HEK293 (cell line): ENCODE measurements around the gene TOM1L2.

Experiments used
- CTCF ChIA-PET: fragments of 350-600 bp; formaldehyde crosslinking; extraction: SDS; loops from one replicate; lab custom pipeline; 2021; ENCODE audit warnings: antibody characterized with exemption; lab: Yijun Ruan, JAX
- POLR2A ChIA-PET: fragments of 300-600 bp; formaldehyde crosslinking; extraction: SDS; loops from one replicate; lab custom pipeline; 2020; ENCODE audit warnings: antibody characterized with exemption, inconsistent platforms; lab: Yijun Ruan, JAX
- H3K27ac ChIP-seq: fragments of 200-500 bp; sonication (Bioruptor generic); 2 replicates; pipeline ENCODE4 v1.5.1; 2014; ENCODE audit warnings: low read depth, low read length, control low read depth, inconsistent platforms; ENCODE audit errors: extremely low read depth
- H3K36me3 ChIP-seq, 2 experiments: fragments of 200-500 bp in 1 of 2; sonication (Bioruptor generic) in 1 of 2; 1 replicate in 1 of 2; 2 replicates in 1 of 2; pipeline ENCODE4 v1.5.1; 2014 to 2017; ENCODE audit warnings: inconsistent platforms in 2 of 2, low read length in 2 of 2; ENCODE audit not compliant: control insufficient read depth in 2 of 2, insufficient read depth in 1 of 2
- H3K4me1 ChIP-seq: fragments of 200-500 bp; sonication (Bioruptor generic); 2 replicates; pipeline ENCODE4 v1.5.1; 2014; ENCODE audit warnings: mild to moderate bottlenecking, low read length, inconsistent platforms; ENCODE audit not compliant: control insufficient read depth, insufficient read depth
- H3K4me3 ChIP-seq: 2 replicates; pipeline ENCODE4 v1.5.1; 2011; ENCODE audit warnings: low read depth, mild to moderate bottlenecking, control low read depth, low read length, moderate library complexity
- H3K9me3 ChIP-seq: fragments of 200-500 bp; sonication (Bioruptor generic); 2 replicates; pipeline ENCODE4 v1.5.1; 2014; ENCODE audit warnings: low read depth, low read length, inconsistent platforms; ENCODE audit not compliant: control insufficient read depth, insufficient read depth
- KLF1 ChIP-seq: fragments of 450-650 bp; formaldehyde crosslinking; IDR thresholded peaks from 2 replicates; pipeline ENCODE4 v1.5.1; 2016; ENCODE audit warnings: missing biosample characterization, missing genetic modification characterization
- RBAK ChIP-seq: fragments of 450-650 bp; formaldehyde crosslinking; IDR thresholded peaks from 2 replicates; pipeline ENCODE4 v1.5.1; 2016; ENCODE audit warnings: missing biosample characterization, missing genetic modification characterization
- SP2 ChIP-seq: fragments of 450-650 bp; formaldehyde crosslinking; IDR thresholded peaks from 2 replicates; pipeline ENCODE4 v1.5.1; 2016; ENCODE audit warnings: missing biosample characterization, missing genetic modification characterization
- ZBTB26 ChIP-seq: fragments of 450-650 bp; formaldehyde crosslinking; optimal IDR thresholded peaks from 2 replicates; pipeline ENCODE3; 2016; ENCODE audit warnings: missing biosample characterization, mild to moderate bottlenecking, missing genetic modification characterization
- ZFP3 ChIP-seq: fragments of 450-650 bp; formaldehyde crosslinking; IDR thresholded peaks from 2 replicates; pipeline ENCODE4 v1.5.1; 2016; ENCODE audit warnings: low read depth, missing biosample characterization, missing genetic modification characterization
- ZFP69B ChIP-seq: fragments of 450-650 bp; formaldehyde crosslinking; IDR thresholded peaks from 2 replicates; pipeline ENCODE4 v1.5.1; 2016; ENCODE audit warnings: missing biosample characterization, missing genetic modification characterization
- ZIC2 ChIP-seq: fragments of 450-650 bp; formaldehyde crosslinking; IDR thresholded peaks from 2 replicates; pipeline ENCODE4 v1.5.1; 2016; ENCODE audit warnings: missing biosample characterization, missing genetic modification characterization
- ZNF148 ChIP-seq: fragments of 450-650 bp; formaldehyde crosslinking; IDR thresholded peaks from 2 replicates; pipeline ENCODE4 v1.5.0; 2017; ENCODE audit warnings: missing biosample characterization, missing genetic modification characterization, borderline replicate concordance
- ZNF19 ChIP-seq: fragments of 450-650 bp; formaldehyde crosslinking; IDR thresholded peaks from 2 replicates; pipeline ENCODE4; 2016; ENCODE audit warnings: missing biosample characterization, missing genetic modification characterization, low read depth
- ZNF423 ChIP-seq: fragments of 450-650 bp; formaldehyde crosslinking; IDR thresholded peaks from 2 replicates; pipeline ENCODE4 v1.5.1; 2016; ENCODE audit warnings: missing biosample characterization, missing genetic modification characterization
- ZNF48 ChIP-seq: fragments of 450-650 bp; formaldehyde crosslinking; IDR thresholded peaks from 2 replicates; pipeline ENCODE4 v1.5.1; 2016; ENCODE audit warnings: missing biosample characterization, missing genetic modification characterization
- ZNF624 ChIP-seq: fragments of 450-650 bp; formaldehyde crosslinking; IDR thresholded peaks from 2 replicates; pipeline ENCODE4 v1.5.1; 2017; ENCODE audit warnings: missing biosample characterization, missing genetic modification characterization
- ZNF645 ChIP-seq: fragments of 450-650 bp; formaldehyde crosslinking; IDR thresholded peaks from 2 replicates; pipeline ENCODE4; 2016; ENCODE audit warnings: missing biosample characterization, missing genetic modification characterization
- ZNF660 ChIP-seq: fragments of 450-650 bp; IDR thresholded peaks from 2 replicates; pipeline ENCODE4 v1.5.1; 2018; ENCODE audit warnings: missing biosample characterization, mild to moderate bottlenecking, missing genetic modification characterization
- ZSCAN16 ChIP-seq: fragments of 450-650 bp; formaldehyde crosslinking; IDR thresholded peaks from 2 replicates; pipeline ENCODE4 v1.5.1; 2016; ENCODE audit warnings: missing biosample characterization, missing genetic modification characterization
- TF ChIP-seq, protein P1 (sequence below): fragments of 450-650 bp; formaldehyde crosslinking; IDR thresholded peaks from 2 replicates; pipeline ENCODE4 v1.5.1; 2016; ENCODE audit warnings: missing biosample characterization, missing genetic modification characterization
- TF ChIP-seq, protein P2 (sequence below): fragments of 450-650 bp; formaldehyde crosslinking; IDR thresholded peaks from 2 replicates; pipeline ENCODE4 v1.5.1; 2016; ENCODE audit warnings: missing biosample characterization, missing genetic modification characterization

TOM1L2 gene

DNA sequence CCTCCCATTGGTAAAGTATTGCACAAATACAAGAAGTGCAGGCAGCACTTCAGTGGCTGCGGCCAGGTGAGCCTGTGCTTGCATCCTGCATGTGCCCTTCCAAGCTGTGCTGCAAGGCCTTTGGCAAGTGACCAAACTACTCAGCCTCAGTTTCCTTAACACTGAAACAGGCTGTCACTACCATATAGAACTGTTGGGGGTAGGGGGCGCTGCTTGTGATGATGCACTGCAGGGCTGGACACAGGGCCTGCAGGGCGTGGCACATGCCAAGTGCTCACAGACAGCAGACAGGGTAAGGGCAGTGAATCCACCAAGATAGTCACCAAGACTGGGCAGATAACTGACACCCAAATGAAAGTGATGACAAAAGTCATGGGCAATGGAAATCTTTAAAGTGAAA, 69.8 kb downstream of the TOM1L2 start:
- no peak overlapping the region for H3K4me3 ChIP-seq
- H3K27ac ChIP-seq, result no peak overlapping the region
- CTCF ChIA-PET, result interaction anchor here (1.9 to 6.2 kb wide), 3 partner anchors 11 to 19 kb away, joined by 8 to 48 read pairs (median 21); no protein-coding TSS in a partner anchor
- no peaks in the 10 kb centered on the region for H3K9me3 ChIP-seq
- TF ChIP-seq ZNF423 (tag by site-specific recombination) (no peak), SP2 (tag by site-specific recombination) (no peak), ZNF624 (tag by site-specific recombination) (no peak), ZFP69B (tag by site-specific recombination) (no peak), ZNF148 (tag by site-specific recombination) (no peak), RBAK (tag by site-specific recombination) (no peak)
- TF ChIP-seq, protein P1, sequence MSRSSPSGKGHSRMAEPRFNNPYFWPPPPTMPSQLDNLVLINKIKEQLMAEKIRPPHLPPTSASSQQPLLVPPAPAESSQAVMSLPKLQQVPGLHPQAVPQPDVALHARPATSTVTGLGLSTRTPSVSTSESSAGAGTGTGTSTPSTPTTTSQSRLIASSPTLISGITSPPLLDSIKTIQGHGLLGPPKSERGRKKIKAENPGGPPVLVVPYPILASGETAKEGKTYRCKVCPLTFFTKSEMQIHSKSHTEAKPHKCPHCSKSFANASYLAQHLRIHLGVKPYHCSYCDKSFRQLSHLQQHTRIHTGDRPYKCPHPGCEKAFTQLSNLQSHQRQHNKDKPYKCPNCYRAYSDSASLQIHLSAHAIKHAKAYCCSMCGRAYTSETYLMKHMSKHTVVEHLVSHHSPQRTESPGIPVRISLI (tag by site-specific recombination), result no peak
- POLR2A ChIA-PET, result no interaction called here
- H3K36me3 ChIP-seq, result peaks cover 0 to 22% of the 10 kb centered on the region in 2 experiments; a peak in 2 of 3 replicates
- 0 out of 2 replicates have a peak, but pooled peaks cover 5% of the 10 kb centered on the region for H3K4me1 ChIP-seq

- ChIA-PET CTCF (interaction anchor here (0.6 to 6.2 kb wide), 11 partner anchors 10 to 220 kb away, joined by 3 to 48 read pairs (median 3); no protein-coding TSS in a partner anchor), POLR2A (interaction anchor here (0.6 to 1.7 kb wide), 5 partner anchors 17 to 71 kb away, joined by 3 to 8 read pairs (median 3); partner anchors contain the start of genes DRC3, SREBF1 and TOM1L2)
- 0 out of 2 replicates have a peak overlapping the region, but pooled peaks have one; percentile 14 for H3K27ac ChIP-seq
Observed at GRCh38 chr17:17900615-17901520, 71.3 kb downstream of the TOM1L2 start.

More at GRCh38 chr17:17900615-17901520, 71.3 kb downstream of the TOM1L2 start:
- H3K4me1 ChIP-seq, result 0 out of 2 replicates have a peak, but pooled peaks cover 5% of the 10 kb centered on the region
- TF ChIP-seq, protein P2, sequence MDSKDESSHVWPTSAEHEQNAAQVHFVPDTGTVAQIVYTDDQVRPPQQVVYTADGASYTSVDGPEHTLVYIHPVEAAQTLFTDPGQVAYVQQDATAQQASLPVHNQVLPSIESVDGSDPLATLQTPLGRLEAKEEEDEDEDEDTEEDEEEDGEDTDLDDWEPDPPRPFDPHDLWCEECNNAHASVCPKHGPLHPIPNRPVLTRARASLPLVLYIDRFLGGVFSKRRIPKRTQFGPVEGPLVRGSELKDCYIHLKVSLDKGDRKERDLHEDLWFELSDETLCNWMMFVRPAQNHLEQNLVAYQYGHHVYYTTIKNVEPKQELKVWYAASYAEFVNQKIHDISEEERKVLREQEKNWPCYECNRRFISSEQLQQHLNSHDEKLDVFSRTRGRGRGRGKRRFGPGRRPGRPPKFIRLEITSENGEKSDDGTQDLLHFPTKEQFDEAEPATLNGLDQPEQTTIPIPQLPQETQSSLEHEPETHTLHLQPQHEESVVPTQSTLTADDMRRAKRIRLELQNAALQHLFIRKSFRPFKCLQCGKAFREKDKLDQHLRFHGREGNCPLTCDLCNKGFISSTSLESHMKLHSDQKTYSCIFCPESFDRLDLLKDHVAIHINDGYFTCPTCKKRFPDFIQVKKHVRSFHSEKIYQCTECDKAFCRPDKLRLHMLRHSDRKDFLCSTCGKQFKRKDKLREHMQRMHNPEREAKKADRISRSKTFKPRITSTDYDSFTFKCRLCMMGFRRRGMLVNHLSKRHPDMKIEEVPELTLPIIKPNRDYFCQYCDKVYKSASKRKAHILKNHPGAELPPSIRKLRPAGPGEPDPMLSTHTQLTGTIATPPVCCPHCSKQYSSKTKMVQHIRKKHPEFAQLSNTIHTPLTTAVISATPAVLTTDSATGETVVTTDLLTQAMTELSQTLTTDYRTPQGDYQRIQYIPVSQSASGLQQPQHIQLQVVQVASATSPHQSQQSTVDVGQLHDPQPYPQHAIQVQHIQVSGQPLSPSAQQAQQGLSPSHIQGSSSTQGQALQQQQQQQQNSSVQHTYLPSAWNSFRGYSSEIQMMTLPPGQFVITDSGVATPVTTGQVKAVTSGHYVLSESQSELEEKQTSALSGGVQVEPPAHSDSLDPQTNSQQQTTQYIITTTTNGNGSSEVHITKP (tag by site-specific recombination), result 0 out of 2 replicates have a peak, but pooled peaks have one; percentile 11
- TF ChIP-seq KLF1 (0 out of 2 replicates have a peak, but pooled peaks have one; percentile 17), ZNF645 (no peak), ZFP3 (tag by site-specific recombination) (no peak), ZNF19 (tag by site-specific recombination) (no peak), ZBTB26 (tag by site-specific recombination) (no peak), ZSCAN16 (tag by site-specific recombination) (no peak), ZIC2 (tag by site-specific recombination) (peak; percentile 65), ZNF660 (tag by site-specific recombination) (peak; percentile 69; the same call in 1 of the 2 replicates), ZNF48 (tag by site-specific recombination) (no peak)
- TF ChIP-seq, all 188 proteins: peak for 4
- H3K4me3 ChIP-seq, result no peak overlapping the region
- peaks cover 0 to 26% of the 10 kb centered on the region in 2 experiments; a peak in 2 of 3 replicates for H3K36me3 ChIP-seq
- H3K9me3 ChIP-seq, result no peaks in the 10 kb centered on the region
